Fibroblast of lung (primary cell): Measurements from ENCODE around the gene TRPM3. TPM values are rescaled to one million over a fixed set of nuclear protein-coding genes. Genes with fewer than 3 reads are reported as not detected.

Experiments
- DNase-seq, 2 donors: peaks; one replicate each; pipeline versions ENCODE4 v3.0.0 to v3.0.0-alpha.2; 2010; ENCODE audit warnings: low read depth in 2 of 2
- H2AFZ ChIP-seq: 2 replicates; pipeline ENCODE4 v1.5.1; 2012; ENCODE audit warnings: low read length, control low read depth, inconsistent platforms
- H3K27ac ChIP-seq: 2 replicates; pipeline ENCODE4 v1.5.1; 2011; ENCODE audit warnings: low read length, control low read depth; ENCODE audit not compliant: insufficient read depth
- H3K27me3 ChIP-seq: 2 replicates; pipeline ENCODE4 v1.5.1; 2011; ENCODE audit warnings: mild to moderate bottlenecking, low read length; ENCODE audit not compliant: control insufficient read depth, insufficient read depth
- H3K36me3 ChIP-seq: 2 replicates; pipeline ENCODE4 v1.5.1; 2011; ENCODE audit warnings: low read length; ENCODE audit not compliant: control insufficient read depth, insufficient read depth
- H3K4me1 ChIP-seq: 2 replicates; pipeline ENCODE4 v1.5.1; 2011; ENCODE audit warnings: low read length; ENCODE audit not compliant: control insufficient read depth, insufficient read depth; ENCODE audit errors: extremely low read depth
- H3K4me2 ChIP-seq: 2 replicates; pipeline ENCODE4 v1.5.1; 2011; ENCODE audit warnings: low read length, control low read depth; ENCODE audit not compliant: insufficient read depth; ENCODE audit errors: extremely low read depth
- H3K4me3 ChIP-seq, 4 experiments: fragments of 200-600 bp in 1 of 4; sonication (generic) in 1 of 4; replicated peaks in 1 of 4; 2 replicates each; pipeline ENCODE4 v1.5.1; 2011 to 2016; ENCODE audit warnings: low read length in 4 of 4, low read depth in 3 of 4, mild to moderate bottlenecking in 3 of 4, control low read depth in 2 of 4, inconsistent platforms in 1 of 4, mixed read lengths in 1 of 4; ENCODE audit not compliant: insufficient read depth in 1 of 4; ENCODE audit errors: control extremely low read depth in 1 of 4
- H3K79me2 ChIP-seq: 2 replicates; pipeline ENCODE4 v1.5.1; 2012; ENCODE audit warnings: mild to moderate bottlenecking, low read length, inconsistent platforms; ENCODE audit not compliant: control insufficient read depth, insufficient read depth
- H3K9ac ChIP-seq: 2 replicates; pipeline ENCODE4 v1.5.1; 2011; ENCODE audit warnings: mild to moderate bottlenecking, low read length, control low read depth; ENCODE audit not compliant: insufficient read depth
- H3K9me3 ChIP-seq: 2 replicates; pipeline ENCODE4 v1.5.1; 2012; ENCODE audit warnings: low read depth, low read length; ENCODE audit not compliant: control insufficient read depth, insufficient read depth
- H4K20me1 ChIP-seq: 2 replicates; pipeline ENCODE4 v1.5.1; 2011; ENCODE audit warnings: low read length; ENCODE audit not compliant: control insufficient read depth, insufficient read depth; ENCODE audit errors: extremely low read depth
- CTCF ChIP-seq, 2 donors: IDR thresholded peaks in 1 of 2; conservative IDR thresholded peaks in 1 of 2; 1 replicate in 1 of 2; 2 replicates in 1 of 2; pipeline ENCODE4 v1.5.1; 2011 to 2012; ENCODE audit warnings: low read length in 2 of 2, control low read depth in 1 of 2, inconsistent platforms in 1 of 2, low read depth in 1 of 2, mild to moderate bottlenecking in 1 of 2
- EZH2 ChIP-seq: IDR thresholded peaks from 2 replicates; pipeline ENCODE4 v1.5.1; 2012; ENCODE audit warnings: low read length, control low read depth, mild to moderate bottlenecking; ENCODE audit errors: missing control alignments
- polyA plus RNA-seq, 2 donors: library from polyadenylated mRNA; depleted of rRNA in 1 of 2; stranded (reverse) in 1 of 2; unstranded in 1 of 2; fragments of >200 nt; gene quantifications; 2 replicates each; pipeline ENCODE4 v1.2.1, GENCODE V29; 2011 to 2012; ENCODE audit warnings: missing spikeins in 1 of 2
- total RNA-seq: library from RNA; depleted of rRNA; stranded (reverse); fragments of >200 nt; gene quantifications from 2 replicates; pipeline ENCODE4 v1.2.1, GENCODE V29; 2014

Gene TRPM3
- total and polyA plus RNA-seq, 2 donors (not counting 1 experiment from before 2014, with no cell fraction given), result 0.05 to 0.50 TPM

DNA sequence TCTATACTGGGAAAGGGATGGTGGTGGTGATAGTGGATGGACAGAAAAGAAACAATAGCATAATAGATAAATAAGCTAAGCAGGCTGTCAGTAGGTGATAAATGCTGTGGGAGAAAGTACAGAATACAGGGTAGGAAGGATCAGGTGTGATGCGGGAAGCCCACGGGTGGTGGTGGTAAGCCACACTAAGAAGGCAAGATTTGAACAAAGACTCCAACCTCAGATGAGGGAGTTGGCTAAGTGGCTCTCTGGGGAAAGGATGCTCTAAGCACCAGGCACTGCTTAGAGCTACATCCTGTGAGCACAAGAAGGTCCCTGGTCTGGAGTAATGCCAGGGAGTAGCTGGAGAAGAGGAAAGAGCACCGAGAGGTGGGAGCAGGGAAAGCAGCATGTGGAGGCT is 555.4 kb downstream of the TRPM3 start:
- no peak for DNase-seq
- Histone ChIP-seq H2AFZ (no peak overlapping the region), H3K4me3 (no peak overlapping the region), H3K9me3 (no peaks in the 10 kb centered on the region), H3K4me1 (peaks cover 9% of the 10 kb centered on the region), H3K27ac (no peak overlapping the region), H3K4me2 (no peak overlapping the region), H4K20me1 (no peaks in the 10 kb centered on the region), H3K27me3 (no peaks in the 10 kb centered on the region), H3K36me3 (no peaks in the 10 kb centered on the region), H3K79me2 (no peaks in the 10 kb centered on the region), H3K9ac (no peak overlapping the region)
- no peak for TF ChIP-seq CTCF (conservative IDR thresholded peaks at IDR 0.05 in 1 of 2, IDR thresholded peaks at IDR 0.05 in 1 of 2; ENCODE audit: low read depth in 1 of 2, low read length in 2 of 2)
- no peak for TF ChIP-seq EZH2

- DNase-seq, result no peak
- Histone ChIP-seq H3K4me1 (peaks cover 9% of the 10 kb centered on the region), H2AFZ (no peak overlapping the region), H3K9ac (no peak overlapping the region), H3K79me2 (no peaks in the 10 kb centered on the region), H4K20me1 (no peaks in the 10 kb centered on the region), H3K27ac (no peak overlapping the region), H3K4me2 (no peak overlapping the region), H3K27me3 (no peaks in the 10 kb centered on the region), H3K9me3 (no peaks in the 10 kb centered on the region), H3K36me3 (no peaks in the 10 kb centered on the region), H3K4me3 (no peak overlapping the region)
- TF ChIP-seq CTCF (conservative IDR thresholded peaks at IDR 0.05 in 1 of 2, IDR thresholded peaks at IDR 0.05 in 1 of 2; ENCODE audit: low read depth in 1 of 2, low read length in 2 of 2) (no peak), EZH2 (no peak)
These were observed 556.7 kb downstream of the TRPM3 start for GRCh38 chr9:70564468-70565335.

DNA sequence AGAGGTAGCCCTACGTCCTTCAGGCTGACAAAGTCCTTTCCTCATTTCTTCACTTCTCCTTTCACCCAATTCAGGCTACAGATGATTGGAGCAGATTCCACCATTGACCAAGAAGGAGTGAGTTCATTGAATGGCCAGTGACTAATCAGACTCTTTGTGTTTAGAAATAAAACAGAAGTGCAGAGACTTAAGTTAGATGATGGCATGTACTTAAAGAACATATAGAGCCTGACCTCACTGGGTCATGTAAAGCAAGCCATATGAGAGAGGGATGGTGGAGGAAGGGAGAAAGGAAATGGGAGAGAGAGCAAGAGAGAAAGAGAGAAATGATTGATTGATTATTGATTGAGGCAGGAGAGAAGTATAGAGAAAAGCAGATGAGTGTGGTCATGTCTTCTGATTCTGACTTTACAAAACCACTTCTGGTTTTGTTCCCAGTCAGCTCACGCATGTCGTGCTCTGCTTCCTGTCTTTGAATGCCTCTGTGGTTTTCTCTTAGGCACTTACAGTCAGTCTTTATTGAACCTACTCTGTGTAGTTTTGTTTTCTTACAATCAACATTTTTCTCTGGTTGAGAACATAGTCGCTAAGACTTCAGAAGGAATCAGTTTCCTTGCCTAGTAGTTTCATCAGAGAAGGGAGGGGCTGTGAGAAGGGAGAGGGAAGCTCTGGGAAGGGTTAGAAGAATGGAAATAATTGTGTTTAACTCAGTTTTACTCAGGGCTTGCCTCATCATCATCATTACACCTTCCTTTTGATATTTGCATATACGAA is 557.8 kb downstream of the TRPM3 start:
- TF ChIP-seq CTCF (conservative IDR thresholded peaks at IDR 0.05 in 1 of 2, IDR thresholded peaks at IDR 0.05 in 1 of 2; ENCODE audit: low read depth in 1 of 2, low read length in 2 of 2) (no peak), EZH2 (no peak)
- Histone ChIP-seq H2AFZ (no peak overlapping the region), H3K4me1 (peaks cover 9% of the 10 kb centered on the region), H3K27ac (peak overlapping the region; percentile 13), H4K20me1 (no peaks in the 10 kb centered on the region), H3K9ac (no peak overlapping the region), H3K79me2 (no peaks in the 10 kb centered on the region), H3K9me3 (no peaks in the 10 kb centered on the region), H3K4me2 (peak overlapping the region; percentile 6), H3K4me3 (no peak overlapping the region), H3K27me3 (no peaks in the 10 kb centered on the region), H3K36me3 (no peaks in the 10 kb centered on the region)
- peak; percentile 88 to 91 for DNase-seq
